H1 (cell line): Measurements from ENCODE around the gene DAZAP1.

ENCODE experiments used
- JUN ChIP-seq: IDR thresholded peaks from 2 replicates; pipeline ENCODE4 v1.6.1; 2011; ENCODE audit warnings: low read depth, mild to moderate bottlenecking, improper control_type of control experiment, low read length
- SIN3A ChIP-seq, 2 experiments: IDR thresholded peaks in 1 of 2; conservative IDR thresholded peaks in 1 of 2; 2 replicates each; pipeline ENCODE4 v1.6.1; 2011 to 2012; ENCODE audit warnings: low read length in 2 of 2, improper control_type of control experiment in 1 of 2, low read depth in 1 of 2, mild to moderate bottlenecking in 1 of 2

DNA sequence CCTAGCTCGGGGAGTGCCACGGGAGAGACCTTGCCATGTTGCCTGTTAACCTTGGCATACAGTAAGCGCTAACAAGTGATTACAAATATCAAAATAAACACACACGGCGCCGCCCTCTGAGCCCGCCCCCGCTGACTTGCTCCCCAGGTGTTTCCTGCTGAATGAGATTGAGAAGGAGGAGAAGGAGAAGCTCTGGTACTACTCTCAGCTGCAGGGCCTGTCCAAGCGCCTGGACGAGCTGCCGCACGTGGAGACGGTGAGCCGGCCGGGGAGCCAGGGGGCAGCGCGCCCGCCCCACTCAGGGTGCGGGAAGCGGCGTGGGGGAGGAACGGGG is 47.6 kb downstream of the DAZAP1 start:
- TF ChIP-seq JUN = no peak
- no peak for TF ChIP-seq SIN3A (conservative IDR thresholded peaks at IDR 0.05 in 1 of 2, IDR thresholded peaks at IDR 0.05 in 1 of 2; ENCODE audit: low read depth in 1 of 2, low read length in 2 of 2)
